GM12878 (cell line): ENCODE results near the gene DLD. TPM values are rescaled to one million over a fixed set of nuclear protein-coding genes. Genes with fewer than 3 reads are reported as not detected.

Source experiments
- ATAC-seq: fragments of 200-7000 bp; cut with Tn5 transposase; 3 replicates; pipeline ENCODE4 v1.9.1; 2020; ENCODE audit warnings: mild to moderate bottlenecking, moderate library complexity
- BruUV-seq: library from RNA; stranded (reverse); fragments of 400-500 nt; replicated peaks from 2 replicates; lab custom pipeline; 2021; lab: Mats Ljungman, UMichigan
- CTCF ChIA-PET: fragments of 300-600 bp; sonication (Branson Sonifier 250); formaldehyde crosslinking; extraction: SDS; loops from one replicate; lab custom pipeline; 2021; ENCODE audit warnings: inconsistent platforms; lab: Yijun Ruan, JAX
- POLR2A ChIA-PET: fragments of 350-600 bp; formaldehyde crosslinking; extraction: SDS; loops from one replicate; lab custom pipeline; 2021; ENCODE audit warnings: inconsistent platforms; lab: Charles Lee
- RAD21 ChIA-PET: fragments of 300-600 bp; sonication (Branson Sonifier 250); formaldehyde crosslinking; loops from one replicate; lab custom pipeline; 2023; ENCODE audit warnings: antibody characterized with exemption; ENCODE audit not compliant: unreplicated experiment; lab: Charles Lee
- SMC1A ChIA-PET: fragments of 300-600 bp; sonication (Branson Sonifier 250); formaldehyde crosslinking; loops from one replicate; lab custom pipeline; 2023; ENCODE audit not compliant: unreplicated experiment, uncharacterized antibody; lab: Charles Lee
- DNase-seq: peaks from one replicate; pipeline ENCODE4 v3.0.0-alpha.2; 2011; ENCODE audit warnings: low read depth, low spot score
- FAIRE-seq: peaks from 3 replicates; lab custom pipeline; 2011; peaks lifted over from hg19 to GRCh38; lab: Jason Lieb, UNC
- H2AFZ ChIP-seq: 2 replicates; pipeline ENCODE4 v1.6.0; 2011; ENCODE audit warnings: low read depth, low read length, control low read depth; ENCODE audit not compliant: control insufficient read depth
- H3K27ac ChIP-seq: 2 replicates; pipeline ENCODE4 v1.5.1; 2011; ENCODE audit warnings: control low read depth; ENCODE audit not compliant: control insufficient read depth, insufficient read depth
- H3K27me3 ChIP-seq, 2 experiments: replicated peaks in 1 of 2; 2 replicates each; pipeline versions ENCODE4 v1.6.0 to v1.6.1; 2011; ENCODE audit warnings: low read length in 1 of 2; ENCODE audit not compliant: control insufficient read depth in 2 of 2, insufficient read depth in 2 of 2
- H3K36me3 ChIP-seq, 2 experiments: 2 replicates each; pipeline ENCODE4 v1.5.1; 2011; ENCODE audit warnings: low read length in 1 of 2; ENCODE audit not compliant: control insufficient read depth in 2 of 2, insufficient read depth in 2 of 2
- H3K4me1 ChIP-seq: 2 replicates; pipeline ENCODE4 v1.6.1; 2011; ENCODE audit warnings: mild to moderate bottlenecking, low read length, moderate library complexity, mixed read lengths; ENCODE audit not compliant: control insufficient read depth, insufficient read depth
- H3K4me2 ChIP-seq: 2 replicates; pipeline ENCODE4 v1.6.0; 2011; ENCODE audit warnings: control low read depth; ENCODE audit not compliant: control insufficient read depth, insufficient read depth
- H3K4me3 ChIP-seq: fragments of 200-600 bp; sonication (generic); 2 replicates; pipeline ENCODE4 v1.5.1; 2016
- H3K79me2 ChIP-seq: 2 replicates; pipeline ENCODE4 v1.6.0; 2011; ENCODE audit warnings: low read length; ENCODE audit not compliant: control insufficient read depth, insufficient read depth
- H3K9ac ChIP-seq: 2 replicates; pipeline ENCODE4 v1.8.0; 2011; ENCODE audit warnings: low read length, control low read depth, mixed read lengths; ENCODE audit not compliant: control insufficient read depth, insufficient read depth
- H3K9me3 ChIP-seq: replicated peaks from 3 replicates; pipeline ENCODE4 v1.5.1; 2011; ENCODE audit warnings: mild to moderate bottlenecking, low read length; ENCODE audit not compliant: control insufficient read depth, insufficient read depth
- H4K20me1 ChIP-seq: 2 replicates; pipeline ENCODE4 v1.6.0; 2011; ENCODE audit not compliant: control insufficient read depth, insufficient read depth
- ASH2L ChIP-seq: fragments of 300-600, 200-600 bp; sonication (generic); IDR thresholded peaks from 2 replicates; pipeline ENCODE4 v1.6.1; 2017; ENCODE audit warnings: low read depth, mild to moderate bottlenecking, borderline replicate concordance
- CREB1 ChIP-seq: IDR thresholded peaks from 2 replicates; pipeline ENCODE4 v1.6.1; 2012; ENCODE audit warnings: low read depth, mild to moderate bottlenecking, inconsistent platforms
- FOS ChIP-seq: IDR thresholded peaks from 3 replicates; pipeline ENCODE4 v1.6.1; 2011; ENCODE audit warnings: borderline replicate concordance; ENCODE audit not compliant: insufficient read length; ENCODE audit errors: extremely low read depth
- JUND ChIP-seq: IDR thresholded peaks from 2 replicates; pipeline ENCODE4 v1.6.1; 2012; ENCODE audit warnings: low read depth, mild to moderate bottlenecking, low read length, improper control_type of control experiment, moderate library complexity
- MTA2 ChIP-seq: fragments of 450-650 bp; IDR thresholded peaks from 2 replicates; pipeline ENCODE4 v1.6.1; 2016; ENCODE audit warnings: low read depth, mild to moderate bottlenecking, moderate library complexity
- NR2C1 ChIP-seq: fragments of 450-650 bp; IDR thresholded peaks from 2 replicates; pipeline ENCODE4 v1.6.1; 2017; ENCODE audit warnings: antibody characterized with exemption, mild to moderate bottlenecking, moderate library complexity
- POLR2AphosphoS2 ChIP-seq: IDR thresholded peaks from 2 replicates; pipeline ENCODE4 v1.6.1; 2011; ENCODE audit warnings: low read depth, mild to moderate bottlenecking, low read length, improper control_type of control experiment, moderate library complexity
- POLR2AphosphoS5 ChIP-seq: IDR thresholded peaks from 2 replicates; pipeline ENCODE4 v1.6.1; 2011; ENCODE audit warnings: mild to moderate bottlenecking, low read length, inconsistent platforms
- RAD51 ChIP-seq: fragments of 450-650 bp; IDR thresholded peaks from 2 replicates; pipeline ENCODE4 v1.6.1; 2016; ENCODE audit warnings: moderate library complexity, mild to moderate bottlenecking, inconsistent platforms
- YY1 ChIP-seq: IDR thresholded peaks from 2 replicates; pipeline ENCODE4 v1.6.1; 2011; ENCODE audit warnings: low read depth, mild to moderate bottlenecking, low read length
- ZSCAN29 ChIP-seq: fragments of 450-650 bp; IDR thresholded peaks from 2 replicates; pipeline ENCODE4 v1.6.1; 2017; ENCODE audit warnings: mild to moderate bottlenecking, moderate library complexity
- WGBS: methylation state at CpG from one replicate; pipeline ENCODE4 v1.1.6; 2016; ENCODE audit warnings: low lambda C conversion rate; ENCODE audit not compliant: insufficient replicate concordance, insufficient coverage; ENCODE audit errors: missing lambda C conversion rate; 5-methylcytosine and 5-hydroxymethylcytosine counted together
- in situ Hi-C: fragments of 300-500 bp; cut with MboI; formaldehyde crosslinking; loops from 9 replicates; pipeline ENCODE4 v1.14.3; 2018; ENCODE audit warnings: mixed read lengths
- intact Hi-C: fragments of 100-400 bp; cut with micrococcal nuclease; formaldehyde crosslinking; loops from one replicate; pipeline ENCODE4 v1.14.2; 2022; ENCODE audit not compliant: unreplicated experiment
- polyA plus RNA-seq, 11 experiments: library from polyadenylated mRNA; depleted of rRNA in 4 of 11; unstranded in 6 of 11; stranded (reverse) in 5 of 11; fragments of >200 nt; fragmentation: Nextera tagmentation in 4 of 11; fragmentation: Illumina TruSeq in 1 of 11; extraction: Ambion mirVana in 4 of 11; extraction: Trizol in 1 of 11; gene quantifications; 1 replicate in 1 of 11; 2 replicates in 10 of 11; pipeline versions ENCODE4 v1.2.1 to v1.2.3, GENCODE V29; 2011 to 2016; ENCODE audit warnings: inconsistent platforms in 2 of 11, missing spikeins in 2 of 11, low read depth in 1 of 11
- total RNA-seq, 4 experiments: library from RNA; depleted of rRNA in 3 of 4; stranded (reverse); fragments of >200 nt in 3 of 4; fragmentation: Illumina TruSeq in 1 of 4; extraction: Trizol in 1 of 4; gene quantifications; 2 replicates each; pipeline versions ENCODE4 v1.2.1 to v1.2.3, GENCODE V29; 2013 to 2021
- TF ChIP-seq, protein P1 (sequence below): fragments of 450-650 bp; IDR thresholded peaks from 2 replicates; pipeline ENCODE4 v1.6.1; 2017; ENCODE audit warnings: antibody characterized with exemption, mild to moderate bottlenecking, moderate library complexity
- TF ChIP-seq, protein P2 (sequence below): IDR thresholded peaks from 2 replicates; pipeline ENCODE4 v1.6.1; 2011; ENCODE audit warnings: mild to moderate bottlenecking, low read depth, low read length, moderate library complexity; ENCODE audit not compliant: insufficient replicate concordance

Gene DLD
- total and polyA plus RNA-seq, 10 of the 15 experiments (the other 5 are each of a cell fraction or from before 2014, with no cell fraction given): 62.7 to 314 (median 161) TPM

DNA sequence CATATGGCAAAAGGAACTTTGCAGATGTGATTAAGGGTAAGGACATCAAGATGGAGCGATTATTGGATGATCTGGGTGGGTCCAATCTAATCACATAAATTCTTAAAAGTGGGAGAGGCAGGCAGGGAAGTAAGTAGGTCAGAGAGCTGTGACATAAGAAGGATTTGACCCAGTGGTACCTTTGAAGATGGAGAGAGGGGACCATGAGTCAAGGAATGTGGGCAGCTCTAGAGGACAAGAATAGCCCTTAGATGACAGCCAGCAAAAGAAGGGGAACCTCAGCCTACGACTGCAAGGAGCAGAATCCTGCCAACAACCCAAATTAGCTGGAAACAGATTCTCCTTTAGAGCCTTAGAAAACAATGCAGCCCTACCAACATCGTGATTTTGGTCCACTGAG lies 77.5 kb downstream of the DLD start:
- Histone ChIP-seq H4K20me1 (no peaks in the 10 kb centered on the region), H3K4me3 (no peak overlapping the region), H3K27me3 (no peaks in the 10 kb centered on the region), H3K4me1 (no peaks in the 10 kb centered on the region), H2AFZ (no peak overlapping the region), H3K79me2 (no peaks in the 10 kb centered on the region), H3K9ac (no peak overlapping the region), H3K36me3 (no peaks in the 10 kb centered on the region), H3K4me2 (no peak overlapping the region), H3K9me3 (no peaks in the 10 kb centered on the region), H3K27ac (no peak overlapping the region)
- no peak for DNase-seq
- ChIA-PET CTCF (no interaction called here), SMC1A (no interaction called here), POLR2A (no interaction called here), RAD21 (no interaction called here)
- FAIRE-seq: no peak
- in situ Hi-C loops: no loop called here
- BruUV-seq: no TSS peak
- WGBS: 13% methylated on average over 3 of the region's 3 CpGs
- no peak for TF ChIP-seq NR2C1
- TF ChIP-seq JUND: no peak
- no peak for TF ChIP-seq ZSCAN29
- no peak for TF ChIP-seq POLR2AphosphoS2
- TF ChIP-seq, protein P1, sequence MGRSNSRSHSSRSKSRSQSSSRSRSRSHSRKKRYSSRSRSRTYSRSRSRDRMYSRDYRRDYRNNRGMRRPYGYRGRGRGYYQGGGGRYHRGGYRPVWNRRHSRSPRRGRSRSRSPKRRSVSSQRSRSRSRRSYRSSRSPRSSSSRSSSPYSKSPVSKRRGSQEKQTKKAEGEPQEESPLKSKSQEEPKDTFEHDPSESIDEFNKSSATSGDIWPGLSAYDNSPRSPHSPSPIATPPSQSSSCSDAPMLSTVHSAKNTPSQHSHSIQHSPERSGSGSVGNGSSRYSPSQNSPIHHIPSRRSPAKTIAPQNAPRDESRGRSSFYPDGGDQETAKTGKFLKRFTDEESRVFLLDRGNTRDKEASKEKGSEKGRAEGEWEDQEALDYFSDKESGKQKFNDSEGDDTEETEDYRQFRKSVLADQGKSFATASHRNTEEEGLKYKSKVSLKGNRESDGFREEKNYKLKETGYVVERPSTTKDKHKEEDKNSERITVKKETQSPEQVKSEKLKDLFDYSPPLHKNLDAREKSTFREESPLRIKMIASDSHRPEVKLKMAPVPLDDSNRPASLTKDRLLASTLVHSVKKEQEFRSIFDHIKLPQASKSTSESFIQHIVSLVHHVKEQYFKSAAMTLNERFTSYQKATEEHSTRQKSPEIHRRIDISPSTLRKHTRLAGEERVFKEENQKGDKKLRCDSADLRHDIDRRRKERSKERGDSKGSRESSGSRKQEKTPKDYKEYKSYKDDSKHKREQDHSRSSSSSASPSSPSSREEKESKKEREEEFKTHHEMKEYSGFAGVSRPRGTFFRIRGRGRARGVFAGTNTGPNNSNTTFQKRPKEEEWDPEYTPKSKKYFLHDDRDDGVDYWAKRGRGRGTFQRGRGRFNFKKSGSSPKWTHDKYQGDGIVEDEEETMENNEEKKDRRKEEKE: no peak
- no peak for TF ChIP-seq FOS
- TF ChIP-seq POLR2AphosphoS5: no peak
- no peak for TF ChIP-seq ASH2L
- TF ChIP-seq YY1: no peak
- no peak for TF ChIP-seq MTA2
- TF ChIP-seq RAD51: no peak
- no peak for TF ChIP-seq CREB1
- TF ChIP-seq, protein P2, sequence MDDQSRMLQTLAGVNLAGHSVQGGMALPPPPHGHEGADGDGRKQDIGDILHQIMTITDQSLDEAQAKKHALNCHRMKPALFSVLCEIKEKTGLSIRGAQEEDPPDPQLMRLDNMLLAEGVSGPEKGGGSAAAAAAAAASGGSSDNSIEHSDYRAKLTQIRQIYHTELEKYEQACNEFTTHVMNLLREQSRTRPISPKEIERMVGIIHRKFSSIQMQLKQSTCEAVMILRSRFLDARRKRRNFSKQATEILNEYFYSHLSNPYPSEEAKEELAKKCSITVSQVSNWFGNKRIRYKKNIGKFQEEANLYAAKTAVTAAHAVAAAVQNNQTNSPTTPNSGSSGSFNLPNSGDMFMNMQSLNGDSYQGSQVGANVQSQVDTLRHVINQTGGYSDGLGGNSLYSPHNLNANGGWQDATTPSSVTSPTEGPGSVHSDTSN: no peak
- no peak for ATAC-seq
- intact Hi-C loops: no loop called here
